Glutamatergic neuron (in vitro differentiated cells): ENCODE measurements around the gene NPVF. TPM values are rescaled to one million over a fixed set of nuclear protein-coding genes. Genes with fewer than 3 reads are reported as not detected.
A peak's percentile ranks its signal among the peaks of the same experiment; 100 is the strongest.

Experiments used
- DNase-seq: peaks from one replicate; pipeline ENCODE4 v3.0.0; 2022
- H3K27ac Mint-ChIP-seq: one replicate; pipeline ENCODE4 v1.8.0; 2020; ENCODE audit warnings: mild to moderate bottlenecking, mixed read lengths, inconsistent platforms; ENCODE audit not compliant: unreplicated experiment
- H3K27me3 Mint-ChIP-seq: one replicate; pipeline ENCODE4 v1.8.0; 2020; ENCODE audit warnings: mild to moderate bottlenecking, moderate library complexity, mixed read lengths, inconsistent platforms; ENCODE audit not compliant: unreplicated experiment
- H3K36me3 Mint-ChIP-seq: one replicate; pipeline ENCODE4 v1.8.0; 2020; ENCODE audit warnings: mild to moderate bottlenecking, mixed read lengths, inconsistent platforms; ENCODE audit not compliant: unreplicated experiment
- H3K4me1 Mint-ChIP-seq: one replicate; pipeline ENCODE4 v1.8.0; 2020; ENCODE audit warnings: mild to moderate bottlenecking, low read depth, mixed read lengths, inconsistent platforms; ENCODE audit not compliant: unreplicated experiment
- H3K4me3 Mint-ChIP-seq: one replicate; pipeline ENCODE4 v1.8.0; 2020; ENCODE audit warnings: mild to moderate bottlenecking, mixed read lengths, inconsistent platforms; ENCODE audit not compliant: unreplicated experiment
- H3K9me3 Mint-ChIP-seq: one replicate; pipeline ENCODE4 v1.8.0; 2020; ENCODE audit warnings: mild to moderate bottlenecking, moderate library complexity, mixed read lengths, inconsistent platforms; ENCODE audit not compliant: unreplicated experiment
- CTCF ChIP-seq: fragments of 200-600 bp; sonication (generic); IDR thresholded peaks from one replicate; pipeline ENCODE4 v1.5.0; 2021; ENCODE audit not compliant: partially characterized antibody, unreplicated experiment
- total RNA-seq: library from RNA; stranded (reverse); fragmentation: NEBNext Ultra II Directional; extraction: Animal tissue kit (Norgen Biotek cat#: 25700); gene quantifications from one replicate; pipeline ENCODE4 v1.2.1, GENCODE V29; 2021; ENCODE audit not compliant: unreplicated experiment

The NPVF gene
- total RNA-seq, 1 donor from 2014 or later: not detected

DNA sequence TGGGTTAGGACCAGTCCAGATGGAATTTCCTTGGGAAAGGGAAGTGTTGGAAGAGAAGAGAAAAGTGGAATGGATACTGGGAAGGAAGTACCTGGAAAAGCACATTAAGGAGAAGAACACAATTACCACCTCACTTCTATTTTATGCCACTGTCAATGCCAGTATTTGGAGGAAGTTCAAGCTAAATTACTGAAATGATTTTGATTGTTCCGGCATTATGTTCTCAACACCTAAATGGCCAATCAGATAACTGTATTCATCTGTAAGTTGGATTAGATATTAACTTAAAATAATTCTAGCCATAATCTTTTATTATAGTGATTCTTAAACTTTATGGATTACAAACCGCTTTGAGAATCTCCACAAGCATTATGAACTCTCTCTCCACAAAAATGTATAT lies 7.3 kb downstream of the NPVF start:
- H3K4me3 Mint-ChIP-seq: no peak overlapping the region
- TF ChIP-seq CTCF: no peak
- no peaks in the 10 kb centered on the region for H3K9me3 Mint-ChIP-seq
- peaks cover 5% of the 10 kb centered on the region for H3K36me3 Mint-ChIP-seq
- no peak overlapping the region for H3K27ac Mint-ChIP-seq
- no peaks in the 10 kb centered on the region for H3K27me3 Mint-ChIP-seq
- DNase-seq: no peak
- H3K4me1 Mint-ChIP-seq: no peaks in the 10 kb centered on the region

- DNase-seq: no peak
- H3K27ac Mint-ChIP-seq: no peak overlapping the region
- no peaks in the 10 kb centered on the region for H3K4me1 Mint-ChIP-seq
- no peaks in the 10 kb centered on the region for H3K9me3 Mint-ChIP-seq
- no peak overlapping the region for H3K4me3 Mint-ChIP-seq
- H3K27me3 Mint-ChIP-seq: no peaks in the 10 kb centered on the region
- H3K36me3 Mint-ChIP-seq: peaks cover 5% of the 10 kb centered on the region
- TF ChIP-seq CTCF: no peak
These were observed 10.1 kb downstream of the NPVF start for GRCh38 chr7:25218191-25218590.

GRCh38 chr7:25216837-25217236 lies 11.4 kb downstream of the NPVF start:
- no peaks in the 10 kb centered on the region for H3K9me3 Mint-ChIP-seq
- peaks cover 5% of the 10 kb centered on the region for H3K36me3 Mint-ChIP-seq
- peak; percentile 95 for TF ChIP-seq CTCF
- no peak for DNase-seq
- no peak overlapping the region for H3K4me3 Mint-ChIP-seq
- no peaks in the 10 kb centered on the region for H3K27me3 Mint-ChIP-seq
- no peaks in the 10 kb centered on the region for H3K4me1 Mint-ChIP-seq
- no peak overlapping the region for H3K27ac Mint-ChIP-seq

DNA sequence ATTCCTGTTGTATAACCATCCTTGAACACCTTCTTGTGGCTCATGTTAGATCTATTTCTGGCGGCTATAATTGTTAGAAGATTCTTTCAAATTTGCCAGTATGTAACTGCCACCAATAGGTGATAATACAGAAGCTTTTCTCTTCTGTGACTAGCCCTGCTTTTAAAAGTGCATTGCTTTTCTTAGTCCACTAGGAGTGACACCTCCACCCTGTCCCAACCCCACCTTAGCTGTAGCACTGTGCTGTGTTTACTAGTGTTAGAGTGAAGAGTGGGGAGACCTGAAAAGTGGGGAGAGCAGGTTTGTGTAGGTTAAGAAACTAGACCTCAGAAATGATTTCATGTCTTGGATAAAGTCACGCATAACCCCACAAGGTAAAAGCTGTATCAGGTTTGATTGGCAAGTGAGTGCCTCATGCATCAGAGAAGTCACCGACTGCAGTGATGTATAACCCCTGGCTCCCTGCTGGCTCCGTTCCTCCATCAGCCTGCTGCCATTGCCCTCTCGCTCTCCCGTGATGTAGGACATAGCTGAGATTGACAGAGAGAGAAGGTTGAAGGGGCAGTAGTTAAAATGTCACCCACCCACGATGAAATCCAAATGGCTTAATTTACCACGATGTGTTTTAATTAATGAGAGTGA lies 12.5 kb downstream of the NPVF start:
- no peak for TF ChIP-seq CTCF
- H3K27ac Mint-ChIP-seq: no peak overlapping the region
- no peaks in the 10 kb centered on the region for H3K36me3 Mint-ChIP-seq
- no peaks in the 10 kb centered on the region for H3K9me3 Mint-ChIP-seq
- no peak overlapping the region for H3K4me3 Mint-ChIP-seq
- H3K4me1 Mint-ChIP-seq: no peaks in the 10 kb centered on the region
- H3K27me3 Mint-ChIP-seq: no peaks in the 10 kb centered on the region
- DNase-seq: no peak

DNA sequence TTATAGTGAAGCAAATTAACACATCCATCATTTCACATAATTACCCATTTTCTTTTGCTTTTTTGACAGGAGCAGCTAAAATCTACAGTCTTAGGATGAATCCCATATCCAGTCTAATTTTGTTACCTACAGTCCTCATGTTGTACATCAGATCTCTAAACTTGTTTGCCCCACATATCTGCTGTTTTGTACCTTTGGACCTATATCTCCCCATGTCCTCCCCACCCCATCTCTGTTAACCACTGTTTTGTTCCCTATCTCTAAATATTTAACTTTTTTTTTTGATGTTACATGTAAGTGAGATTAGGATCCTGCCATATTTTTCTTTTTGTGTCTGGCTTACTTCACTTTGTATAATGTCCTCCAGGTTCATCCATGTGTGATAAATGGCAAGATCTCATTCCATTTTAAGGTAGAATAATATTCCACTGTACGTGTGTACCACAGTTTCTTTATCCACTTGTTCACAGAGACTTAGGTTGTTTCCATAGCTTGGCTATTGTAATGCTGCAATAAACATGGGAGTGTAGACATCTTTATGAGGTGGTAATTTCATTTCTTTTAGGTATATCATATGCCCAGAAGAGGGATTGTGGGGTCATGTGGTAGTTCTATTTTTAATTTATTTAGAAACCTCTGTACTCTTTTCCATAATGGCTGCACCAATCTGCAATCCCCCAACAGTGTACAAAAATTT lies 19.6 kb downstream of the NPVF start:
- DNase-seq: no peak
- no peak overlapping the region for H3K27ac Mint-ChIP-seq
- no peak for TF ChIP-seq CTCF
- H3K36me3 Mint-ChIP-seq: peaks cover 4% of the 10 kb centered on the region
- no peak overlapping the region for H3K4me3 Mint-ChIP-seq
- peaks cover 3% of the 10 kb centered on the region for H3K27me3 Mint-ChIP-seq
- no peaks in the 10 kb centered on the region for H3K9me3 Mint-ChIP-seq
- H3K4me1 Mint-ChIP-seq: no peaks in the 10 kb centered on the region
